NOMO-1 (cell line): ENCODE measurements around the gene COTL1.
"Not testable (repeated sequence)": the region's sequence is repeated elsewhere in the genome, so short reads cannot be mapped to it uniquely, and the experiment has no call there.

Experiments
- DNase-seq, 2 experiments: peaks; one replicate each; lab custom pipeline; 2025; ENCODE audit not compliant: unreplicated experiment in 2 of 2; lab: John Stamatoyannopoulos, UW

The COTL1 gene

GRCh38 chr16:84575914-84576313, 42.0 kb downstream of the COTL1 start:
- no peak for DNase-seq

- no peak for DNase-seq
Observed at GRCh38 chr16:84574191-84574590, 43.7 kb downstream of the COTL1 start.

GRCh38 chr16:84572096-84572495, 45.8 kb downstream of the COTL1 start:
- no peak for DNase-seq

GRCh38 chr16:84571506-84571905, 46.4 kb downstream of the COTL1 start:
- DNase-seq, result no peak

GRCh38 chr16:84570739-84571403, 47.0 kb downstream of the COTL1 start:
- DNase-seq, result no peak

- DNase-seq, result peak; percentile 90 to 97
Observed at GRCh38 chr16:84569382-84569987, 48.4 kb downstream of the COTL1 start.

GRCh38 chr16:84568066-84568465, 49.8 kb downstream of the COTL1 start:
- no peak for DNase-seq

- DNase-seq, result no peak
Observed at GRCh38 chr16:84567286-84567962, 50.5 kb downstream of the COTL1 start.

- no peak for DNase-seq
Observed at GRCh38 chr16:84566545-84567257, 51.2 kb downstream of the COTL1 start.

GRCh38 chr16:84565669-84566495, 52.0 kb downstream of the COTL1 start:
- no peak for DNase-seq

- no peak for DNase-seq
Observed at GRCh38 chr16:84563786-84564420, 54.0 kb downstream of the COTL1 start.

GRCh38 chr16:84563064-84563715, 54.7 kb downstream of the COTL1 start:
- DNase-seq, result no peak

- peak; percentile 76 to 92 for DNase-seq
Observed at GRCh38 chr16:84562174-84562815, 55.6 kb downstream of the COTL1 start.

GRCh38 chr16:84561291-84561690, 56.6 kb downstream of the COTL1 start:
- DNase-seq, result no peak

- DNase-seq, result no peak
Observed at GRCh38 chr16:84560269-84560668, 57.6 kb downstream of the COTL1 start.

GRCh38 chr16:84559311-84559932, 58.5 kb downstream of the COTL1 start:
- DNase-seq, result no peak

- DNase-seq, result not testable (repeated sequence)
Observed at GRCh38 chr16:84558850-84559249, 59.0 kb downstream of the COTL1 start.

GRCh38 chr16:84557504-84557903, 60.4 kb downstream of the COTL1 start:
- DNase-seq, result no peak

GRCh38 chr16:84557059-84557458, 60.8 kb downstream of the COTL1 start:
- DNase-seq, result no peak
